GM19455 (cell line): Measurements from ENCODE around the gene ZNF107.
"Not testable (repeated sequence)": the region's sequence is repeated elsewhere in the genome, so short reads cannot be mapped to it uniquely, and the experiment has no call there.

Source experiments
- ATAC-seq: cut with Tn5 transposase; IDR thresholded peaks from one replicate; pipeline ENCODE4 v1.9.1; 2021; ENCODE audit not compliant: unreplicated experiment

Gene ZNF107

GRCh38 chr7:64729089-64729848 is 63.3 kb downstream of the ZNF107 start:
- no peak for ATAC-seq

- no peak for ATAC-seq
Observed at GRCh38 chr7:64733550-64734240, 67.8 kb downstream of the ZNF107 start.

DNA sequence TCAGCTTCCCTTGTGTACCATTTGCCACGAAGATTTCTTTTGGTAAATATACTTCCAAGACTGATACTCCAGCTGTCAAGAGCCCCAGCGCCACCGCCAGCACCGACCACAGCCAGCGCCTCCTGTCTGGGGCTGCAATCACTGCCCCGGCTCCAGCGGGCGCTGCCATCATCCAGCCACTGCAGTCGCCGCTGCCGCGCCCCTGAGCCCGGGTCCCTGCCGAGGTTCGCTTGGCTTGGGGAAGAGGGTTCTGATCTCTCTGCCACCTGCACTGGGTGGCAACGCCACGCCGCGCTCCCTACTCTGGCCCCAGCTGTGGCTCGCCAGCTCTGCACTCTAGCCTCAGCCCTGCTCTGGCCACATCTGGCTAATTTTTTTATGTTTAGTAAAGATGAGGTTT is 70.6 kb downstream of the ZNF107 start:
- ATAC-seq, result no peak

GRCh38 chr7:64738403-64738802 is 72.5 kb downstream of the ZNF107 start:
- not testable (repeated sequence) for ATAC-seq

DNA sequence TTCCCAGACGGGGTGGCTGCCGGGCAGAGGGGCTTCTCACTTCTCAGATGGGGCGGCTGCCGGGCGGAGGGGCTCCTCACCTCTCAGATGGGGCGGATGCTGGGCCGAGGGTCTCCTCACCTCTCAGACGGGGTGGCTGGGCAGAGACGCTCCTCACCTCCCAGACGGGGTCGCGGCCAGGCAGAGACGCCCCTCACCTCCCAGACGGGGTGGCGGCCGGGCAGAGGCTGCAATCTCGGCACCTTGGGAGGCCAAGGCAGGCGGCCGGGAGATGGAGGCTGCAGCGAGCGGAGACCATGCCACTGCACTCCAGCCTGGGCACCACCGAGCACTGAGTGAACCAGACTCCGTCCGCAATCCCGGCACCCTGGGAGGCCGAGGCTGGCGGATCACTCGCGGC is 73.0 kb downstream of the ZNF107 start:
- not testable (repeated sequence) for ATAC-seq

DNA sequence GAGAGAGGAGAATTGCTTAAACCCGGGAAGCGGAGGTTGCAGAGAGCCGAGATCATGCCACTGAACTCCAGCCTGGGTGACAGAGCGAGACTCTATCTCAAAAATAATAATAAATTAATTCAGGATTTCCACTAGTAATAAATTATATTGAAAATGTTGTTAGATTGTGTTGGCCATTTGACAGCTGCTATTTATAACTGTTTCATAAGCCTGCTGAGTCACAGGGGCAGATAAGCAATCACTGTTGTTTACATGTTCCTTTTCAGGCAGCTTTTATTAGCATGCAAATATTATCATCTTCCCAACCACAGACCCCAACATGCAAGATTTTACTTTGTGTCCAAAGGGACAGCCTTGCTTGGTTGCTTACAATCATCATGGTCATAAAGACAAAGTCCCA is 78.7 kb downstream of the ZNF107 start:
- no peak for ATAC-seq

DNA sequence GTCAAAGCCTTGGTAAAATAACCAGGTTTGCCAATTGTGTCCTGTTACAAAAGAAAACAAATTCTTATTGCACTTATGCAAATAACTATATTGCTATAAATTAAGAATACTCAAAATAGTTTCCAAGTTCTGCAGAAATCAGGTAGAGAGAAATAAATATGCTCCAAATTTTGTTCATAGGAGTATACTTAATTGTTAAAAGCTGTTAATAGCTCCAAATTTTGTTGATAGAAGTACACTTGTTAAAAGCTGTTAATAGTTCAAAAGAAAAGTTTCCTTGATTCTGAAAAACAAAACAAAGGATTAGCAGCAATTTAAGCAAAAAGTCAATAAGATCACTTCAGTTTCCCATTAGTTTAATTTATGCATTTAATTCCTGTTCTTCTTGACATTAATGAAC is 81.9 kb downstream of the ZNF107 start:
- no peak for ATAC-seq

- ATAC-seq, result no peak
Observed at GRCh38 chr7:64753032-64753431, 87.1 kb downstream of the ZNF107 start.

GRCh38 chr7:64755865-64756264 is 89.9 kb downstream of the ZNF107 start:
- ATAC-seq, result no peak

DNA sequence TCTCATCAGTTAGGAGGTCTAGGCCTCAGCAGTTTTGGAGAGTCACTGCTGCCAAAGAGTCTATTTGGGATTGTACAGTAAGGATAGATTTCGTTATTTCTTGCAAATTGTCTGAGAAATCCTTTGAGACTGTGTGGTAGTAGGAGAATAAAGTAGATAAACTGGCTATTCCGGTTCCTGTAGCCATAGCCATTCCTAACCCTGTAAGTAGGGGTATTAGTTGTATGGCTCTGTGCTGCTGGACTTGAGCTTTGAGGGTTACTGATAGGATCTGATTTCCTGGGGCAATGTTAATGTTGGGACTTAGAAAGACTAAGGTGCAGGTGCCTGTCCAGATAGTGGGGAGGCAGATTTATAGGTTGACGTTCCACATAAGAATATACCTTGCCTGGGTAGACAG is 92.2 kb downstream of the ZNF107 start:
- ATAC-seq, result no peak
